ENCODE measurements around the gene OBSCN.

DNA sequence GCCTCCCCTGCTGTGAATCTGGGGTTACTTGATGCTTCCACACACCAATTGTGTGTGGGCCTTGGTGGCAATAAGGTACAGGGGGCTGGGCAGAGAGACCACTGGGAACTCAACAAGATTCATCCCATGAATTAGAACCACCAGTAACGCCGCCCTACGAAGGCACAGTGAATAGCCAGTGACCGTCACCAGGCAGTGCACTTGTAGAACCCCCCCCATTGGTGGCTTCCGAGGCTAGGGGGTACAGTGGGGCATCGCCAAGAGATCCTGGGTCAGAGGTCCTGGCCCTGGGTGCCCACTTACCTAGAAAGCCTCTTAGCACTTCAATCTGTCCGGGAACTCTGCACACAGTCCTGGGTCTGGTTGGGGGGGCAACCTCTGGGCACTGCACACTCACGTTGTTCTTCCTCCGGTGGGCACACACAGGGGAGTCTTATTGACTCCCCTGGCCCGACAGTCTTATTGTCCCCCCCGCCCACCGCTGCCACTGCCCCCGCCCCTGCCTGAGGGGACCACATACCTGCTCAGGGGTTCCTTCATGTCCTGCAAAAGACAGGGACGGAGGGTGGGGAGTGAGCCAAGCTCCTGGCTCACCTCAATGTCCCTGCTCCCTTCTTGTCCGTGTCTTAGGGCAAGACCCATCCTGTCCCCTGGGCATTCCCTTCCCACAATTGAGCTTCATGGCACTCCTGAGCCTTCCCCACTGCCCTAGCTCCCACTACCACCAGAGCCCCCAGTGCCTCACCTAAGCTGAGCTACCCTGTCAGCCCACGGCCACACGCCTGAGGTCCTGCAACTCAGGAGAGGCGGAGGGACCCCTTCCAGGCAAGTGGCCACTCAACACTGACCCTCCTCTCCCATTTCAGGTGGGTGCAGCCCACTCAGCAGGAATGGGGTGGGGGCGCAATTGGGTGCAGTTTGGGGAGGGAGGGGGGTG, 201.3 kb downstream of the OBSCN start:
- TF ChIP-seq, protein P1, sequence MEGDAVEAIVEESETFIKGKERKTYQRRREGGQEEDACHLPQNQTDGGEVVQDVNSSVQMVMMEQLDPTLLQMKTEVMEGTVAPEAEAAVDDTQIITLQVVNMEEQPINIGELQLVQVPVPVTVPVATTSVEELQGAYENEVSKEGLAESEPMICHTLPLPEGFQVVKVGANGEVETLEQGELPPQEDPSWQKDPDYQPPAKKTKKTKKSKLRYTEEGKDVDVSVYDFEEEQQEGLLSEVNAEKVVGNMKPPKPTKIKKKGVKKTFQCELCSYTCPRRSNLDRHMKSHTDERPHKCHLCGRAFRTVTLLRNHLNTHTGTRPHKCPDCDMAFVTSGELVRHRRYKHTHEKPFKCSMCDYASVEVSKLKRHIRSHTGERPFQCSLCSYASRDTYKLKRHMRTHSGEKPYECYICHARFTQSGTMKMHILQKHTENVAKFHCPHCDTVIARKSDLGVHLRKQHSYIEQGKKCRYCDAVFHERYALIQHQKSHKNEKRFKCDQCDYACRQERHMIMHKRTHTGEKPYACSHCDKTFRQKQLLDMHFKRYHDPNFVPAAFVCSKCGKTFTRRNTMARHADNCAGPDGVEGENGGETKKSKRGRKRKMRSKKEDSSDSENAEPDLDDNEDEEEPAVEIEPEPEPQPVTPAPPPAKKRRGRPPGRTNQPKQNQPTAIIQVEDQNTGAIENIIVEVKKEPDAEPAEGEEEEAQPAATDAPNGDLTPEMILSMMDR (IDR thresholded peaks at IDR 0.05): no peak
- no peak for TF ChIP-seq POLR2A (IDR thresholded peaks at IDR 0.05)

Data from adrenal gland (tissue), 5 donors.